B cell (primary cell): Measurements from ENCODE around the gene CNKSR3. TPM values are rescaled to one million over a fixed set of nuclear protein-coding genes. Genes with fewer than 3 reads are reported as not detected.

Experiments
- ATAC-seq: fragments of 200-7000 bp; cut with Tn5 transposase; one replicate; pipeline ENCODE4 v1.10.0; 2021; ENCODE audit warnings: low read depth, mild to moderate bottlenecking, moderate number of reproducible peaks, moderate library complexity
- CTCF ChIA-PET: fragments of 350-600 bp; sonication (Branson Sonifier 250); formaldehyde crosslinking; loops from one replicate; lab custom pipeline; 2021; ENCODE audit warnings: antibody characterized with exemption, inconsistent platforms; lab: Charles Lee
- POLR2A ChIA-PET: fragments of 350-600 bp; sonication (Branson Sonifier 250); formaldehyde crosslinking; loops from one replicate; lab custom pipeline; 2021; ENCODE audit warnings: antibody characterized with exemption; lab: Charles Lee
- DNase-seq: peaks from one replicate; pipeline ENCODE4 v3.0.0; 2013
- H2AFZ ChIP-seq: 2 replicates; pipeline ENCODE4 v1.6.1; 2012; ENCODE audit warnings: mild to moderate bottlenecking, low read depth, low read length; ENCODE audit not compliant: insufficient read depth, poor library complexity, severe bottlenecking
- H3K27ac ChIP-seq, 2 donors: 1 replicate in 1 of 2; 2 replicates in 1 of 2; pipeline ENCODE4 v1.5.1; 2012 to 2013; ENCODE audit warnings: low read length in 2 of 2, mild to moderate bottlenecking in 2 of 2, moderate library complexity in 1 of 2
- H3K27me3 ChIP-seq, 4 experiments: fragments of 200-600 bp in 1 of 4; sonication (generic) in 1 of 4; replicated peaks in 1 of 4; 1 replicate in 2 of 4; 2 replicates in 2 of 4; pipeline versions ENCODE4 v1.6.1 to v1.7.0; 2013 to 2016; ENCODE audit warnings: low read length in 3 of 4, mild to moderate bottlenecking in 2 of 4, mixed read lengths in 1 of 4, moderate library complexity in 1 of 4; ENCODE audit not compliant: insufficient read depth in 4 of 4, control insufficient read depth in 3 of 4; ENCODE audit errors: control extremely low read depth in 1 of 4
- H3K36me3 ChIP-seq, 2 experiments: replicated peaks in 1 of 2; 1 replicate in 1 of 2; 2 replicates in 1 of 2; pipeline versions ENCODE4 v1.6.1 to v1.7.1; 2013; ENCODE audit warnings: low read length in 1 of 2; ENCODE audit not compliant: insufficient read depth in 2 of 2, control insufficient read depth in 1 of 2; ENCODE audit errors: control extremely low read depth in 1 of 2, extremely low read depth in 1 of 2
- H3K4me1 ChIP-seq, 2 donors: fragments of 200-600 bp in 1 of 2; sonication (generic) in 1 of 2; 1 replicate in 1 of 2; 2 replicates in 1 of 2; pipeline versions ENCODE4 v1.5.1 to v1.6.1; 2013 to 2017; ENCODE audit warnings: low read length in 2 of 2; ENCODE audit not compliant: control insufficient read depth in 2 of 2, insufficient read depth in 2 of 2
- H3K4me2 ChIP-seq: replicated peaks from 2 replicates; pipeline ENCODE3; 2012; ENCODE audit warnings: mild to moderate bottlenecking, low read depth, low read length; ENCODE audit not compliant: poor library complexity, severe bottlenecking
- H3K4me3 ChIP-seq, 5 experiments: fragments of 200-600 bp in 1 of 5; sonication (generic) in 1 of 5; 1 replicate in 3 of 5; 2 replicates in 2 of 5; pipeline versions ENCODE4 v1.5.1 to v1.7.0; 2011 to 2016; ENCODE audit warnings: low read length in 4 of 5, mild to moderate bottlenecking in 4 of 5, low read depth in 2 of 5, control low read depth in 1 of 5, moderate library complexity in 1 of 5; ENCODE audit not compliant: insufficient read depth in 1 of 5; ENCODE audit errors: control extremely low read depth in 1 of 5, extremely low read depth in 1 of 5
- H3K79me2 ChIP-seq: fragments of 200-600 bp; sonication (generic); one replicate; pipeline ENCODE4 v1.6.0; 2016; ENCODE audit warnings: low read length; ENCODE audit not compliant: control insufficient read depth, insufficient read depth
- H3K9ac ChIP-seq: fragments of 200-600 bp; sonication (generic); 2 replicates; pipeline ENCODE4 v1.6.1; 2017; ENCODE audit warnings: mild to moderate bottlenecking, low read length, moderate library complexity
- H3K9me3 ChIP-seq, 3 donors: one replicate each; pipeline versions ENCODE4 v1.6.1 to v1.7.1; 2013; ENCODE audit warnings: low read length in 2 of 3; ENCODE audit not compliant: control insufficient read depth in 2 of 3, insufficient read depth in 1 of 3; ENCODE audit errors: control extremely low read depth in 1 of 3
- H4K20me1 ChIP-seq: 2 replicates; pipeline ENCODE4 v1.6.0; 2012; ENCODE audit warnings: mild to moderate bottlenecking, low read length; ENCODE audit not compliant: insufficient read depth, control insufficient read depth, poor library complexity, severe bottlenecking
- H3K27ac Mint-ChIP-seq: one replicate; pipeline ENCODE4 v1.8.0; 2021; ENCODE audit warnings: mixed read lengths
- H3K27me3 Mint-ChIP-seq: one replicate; pipeline ENCODE4 v1.8.0; 2021; ENCODE audit warnings: mixed read lengths
- H3K4me1 Mint-ChIP-seq: one replicate; pipeline ENCODE4 v1.8.0; 2021; ENCODE audit warnings: mixed read lengths
- H3K4me3 Mint-ChIP-seq: one replicate; pipeline ENCODE4 v1.8.0; 2021; ENCODE audit warnings: mixed read lengths
- H3K9me3 Mint-ChIP-seq: one replicate; pipeline ENCODE4 v1.8.0; 2022; ENCODE audit warnings: mixed read lengths; ENCODE audit not compliant: insufficient read depth
- CTCF ChIP-seq: fragments of 200-600 bp; IDR thresholded peaks from one replicate; pipeline ENCODE4 v1.8.0; 2022; ENCODE audit warnings: antibody characterized with exemption, mild to moderate bottlenecking
- EZH2 ChIP-seq: IDR thresholded peaks from 2 replicates; pipeline ENCODE4 v1.6.1; 2012; ENCODE audit warnings: borderline replicate concordance, low read depth, mild to moderate bottlenecking, moderate library complexity, low read length; ENCODE audit not compliant: insufficient read depth, poor library complexity, severe bottlenecking
- WGBS: methylation state at CpG from one replicate; pipeline ENCODE4 v1.1.5; 2013; ENCODE audit warnings: missing lambda C conversion rate; ENCODE audit not compliant: insufficient coverage; 5-methylcytosine and 5-hydroxymethylcytosine counted together
- intact Hi-C: fragments of 100-400 bp; cut with micrococcal nuclease; formaldehyde crosslinking; loops from one replicate; pipeline ENCODE4 v1.10.0; 2022
- polyA plus RNA-seq: library from polyadenylated mRNA; depleted of rRNA; stranded (reverse); fragments of >200 nt; gene quantifications from 2 replicates; pipeline ENCODE4 v1.2.3, GENCODE V29; 2012
- total RNA-seq, 2 donors: library from RNA; stranded (reverse); fragments of 120-200 nt in 1 of 2; gene quantifications; 1 replicate in 1 of 2; 2 replicates in 1 of 2; pipeline versions ENCODE4 v1.2.3 to v1.2.4, GENCODE V29; 2013 to 2022

CNKSR3 gene
- total and polyA plus RNA-seq, 2 donors (not counting 1 experiment from before 2014, with no cell fraction given), result not detected

- Histone ChIP-seq H3K36me3 (no peaks in the 10 kb centered on the region), H3K4me1 (peaks cover 11 to 19% of the 10 kb centered on the region in 2 donors), H4K20me1 (no peaks in the 10 kb centered on the region), H3K9me3 (peaks cover 0 to 6% (median 4%) of the 10 kb centered on the region in 3 donors), H3K4me2 (no peak overlapping the region), H2AFZ (no peak overlapping the region), H3K27ac (no peak overlapping the region), H3K79me2 (no peaks in the 10 kb centered on the region), H3K27me3 (no peaks in the 10 kb centered on the region), H3K4me3 (no peak overlapping the region), H3K9ac (no peak overlapping the region)
- Mint-ChIP-seq H3K27me3 (no peaks in the 10 kb centered on the region), H3K9me3 (no peaks in the 10 kb centered on the region), H3K4me1 (peaks cover 19% of the 10 kb centered on the region), H3K4me3 (no peak overlapping the region), H3K27ac (no peak overlapping the region)
- no peak for TF ChIP-seq CTCF
- no peak for TF ChIP-seq EZH2
- intact Hi-C loops, result no loop called here
- DNase-seq, result no peak
- POLR2A ChIA-PET, result no interaction called here
- CTCF ChIA-PET, result no interaction called here
- 83% methylated on average over 1 of the region's 3 CpGs for WGBS
- no peak for ATAC-seq
These were observed 160.2 kb downstream of the CNKSR3 start for GRCh38 chr6:154350293-154350692.

- ChIA-PET CTCF (interaction anchor here (1.1 kb wide), 1 partner anchor 11 kb away, joined by 3 read pairs; no protein-coding TSS in a partner anchor), POLR2A (no interaction called here)
- Histone ChIP-seq H3K79me2 (no peaks in the 10 kb centered on the region), H2AFZ (no peak overlapping the region), H3K27ac (no peak overlapping the region), H3K4me3 (no peak overlapping the region), H3K36me3 (no peaks in the 10 kb centered on the region), H3K4me2 (no peak overlapping the region), H3K9ac (no peak overlapping the region), H4K20me1 (no peaks in the 10 kb centered on the region), H3K9me3 (peaks cover 0 to 6% (median 4%) of the 10 kb centered on the region in 3 donors), H3K27me3 (no peaks in the 10 kb centered on the region), H3K4me1 (peaks cover 2 to 6% of the 10 kb centered on the region in 2 donors)
- no peak for DNase-seq
- WGBS, result 100% methylated on average over 2 of the region's 6 CpGs
- no peak for TF ChIP-seq EZH2
- TF ChIP-seq CTCF, result no peak
- Mint-ChIP-seq H3K27ac (no peak overlapping the region), H3K9me3 (no peaks in the 10 kb centered on the region), H3K4me3 (no peak overlapping the region), H3K4me1 (peaks cover 4% of the 10 kb centered on the region), H3K27me3 (no peaks in the 10 kb centered on the region)
- ATAC-seq, result no peak
- intact Hi-C loops, result no loop called here
These were observed 162.5 kb downstream of the CNKSR3 start for GRCh38 chr6:154347981-154348380.
